Measurements from ENCODE around the gene GTPBP1.

DNA sequence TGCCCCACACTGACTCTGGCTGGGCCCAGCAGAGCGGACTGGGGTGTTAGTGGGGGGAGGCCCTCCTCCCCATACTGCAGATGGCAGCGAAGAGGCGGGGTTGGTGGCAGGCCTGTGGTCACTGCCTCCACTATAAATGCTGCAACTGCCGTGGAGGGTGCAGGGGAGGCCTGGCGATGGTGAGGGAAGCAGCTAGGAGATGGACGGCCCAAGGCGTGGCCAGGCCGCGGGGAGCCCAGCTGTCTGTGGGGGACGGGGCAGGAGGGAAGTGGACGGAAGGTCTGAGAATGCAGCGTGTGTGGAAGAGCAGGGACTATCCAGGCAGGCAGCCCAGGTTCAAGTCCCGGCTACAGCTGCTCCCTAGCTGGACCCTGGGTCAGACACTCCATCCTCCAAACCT is 69.9 kb downstream of the GTPBP1 start:
- TF ChIP-seq, protein P1, sequence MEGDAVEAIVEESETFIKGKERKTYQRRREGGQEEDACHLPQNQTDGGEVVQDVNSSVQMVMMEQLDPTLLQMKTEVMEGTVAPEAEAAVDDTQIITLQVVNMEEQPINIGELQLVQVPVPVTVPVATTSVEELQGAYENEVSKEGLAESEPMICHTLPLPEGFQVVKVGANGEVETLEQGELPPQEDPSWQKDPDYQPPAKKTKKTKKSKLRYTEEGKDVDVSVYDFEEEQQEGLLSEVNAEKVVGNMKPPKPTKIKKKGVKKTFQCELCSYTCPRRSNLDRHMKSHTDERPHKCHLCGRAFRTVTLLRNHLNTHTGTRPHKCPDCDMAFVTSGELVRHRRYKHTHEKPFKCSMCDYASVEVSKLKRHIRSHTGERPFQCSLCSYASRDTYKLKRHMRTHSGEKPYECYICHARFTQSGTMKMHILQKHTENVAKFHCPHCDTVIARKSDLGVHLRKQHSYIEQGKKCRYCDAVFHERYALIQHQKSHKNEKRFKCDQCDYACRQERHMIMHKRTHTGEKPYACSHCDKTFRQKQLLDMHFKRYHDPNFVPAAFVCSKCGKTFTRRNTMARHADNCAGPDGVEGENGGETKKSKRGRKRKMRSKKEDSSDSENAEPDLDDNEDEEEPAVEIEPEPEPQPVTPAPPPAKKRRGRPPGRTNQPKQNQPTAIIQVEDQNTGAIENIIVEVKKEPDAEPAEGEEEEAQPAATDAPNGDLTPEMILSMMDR (IDR thresholded peaks at IDR 0.05) = no peak
- TF ChIP-seq POLR2A (IDR thresholded peaks at IDR 0.05) = no peak

All from lower leg skin (tissue), 3 donors.